ENCODE measurements around the gene ITGB6.

ITGB6 gene

DNA sequence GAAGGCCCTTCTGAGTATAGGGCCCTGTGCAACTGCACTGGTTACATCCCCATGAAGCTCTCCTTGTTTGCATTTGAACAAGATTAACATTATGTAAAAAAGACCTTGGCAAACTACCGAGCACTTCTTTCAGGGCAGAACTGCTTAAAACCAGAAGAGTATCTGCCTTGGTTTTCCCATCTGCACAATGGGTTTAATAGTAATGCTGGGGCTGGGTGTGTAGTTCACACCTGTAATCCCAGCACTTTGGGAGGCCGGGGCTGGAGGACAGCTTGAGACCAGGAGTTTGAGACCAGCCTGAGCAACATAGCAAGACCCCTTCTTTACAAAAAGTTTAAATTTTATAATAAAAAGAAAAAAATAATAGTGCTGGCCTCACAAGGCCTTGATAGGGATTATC lies 146.1 kb downstream of the ITGB6 start:
- DNase-seq (ENCODE audit: insufficient read length, low spot score) (no peak), FAIRE-seq (no peak)
- no peak for TF ChIP-seq CTCF (IDR thresholded peaks at IDR 0.05; ENCODE audit: insufficient read depth, missing control alignments)

GRCh38 chr2:160052531-160052930 lies 147.5 kb downstream of the ITGB6 start:
- no peak for TF ChIP-seq CTCF (IDR thresholded peaks at IDR 0.05; ENCODE audit: insufficient read depth, missing control alignments)
- DNase-seq (ENCODE audit: insufficient read length, low spot score) (no peak), FAIRE-seq (no peak)

GRCh38 chr2:160051371-160051800 lies 148.7 kb downstream of the ITGB6 start:
- no peak for DNase-seq (ENCODE audit: insufficient read length, low spot score)
- TF ChIP-seq CTCF (IDR thresholded peaks at IDR 0.05; ENCODE audit: insufficient read depth, missing control alignments): no peak
- FAIRE-seq: no peak

- no peak for TF ChIP-seq CTCF (IDR thresholded peaks at IDR 0.05; ENCODE audit: insufficient read depth, missing control alignments)
- FAIRE-seq (no peak), DNase-seq (ENCODE audit: insufficient read length, low spot score) (no peak)
Observed at GRCh38 chr2:160050147-160050546, 149.9 kb downstream of the ITGB6 start.
